ENCODE measurements around the gene PRSS56.

DNA sequence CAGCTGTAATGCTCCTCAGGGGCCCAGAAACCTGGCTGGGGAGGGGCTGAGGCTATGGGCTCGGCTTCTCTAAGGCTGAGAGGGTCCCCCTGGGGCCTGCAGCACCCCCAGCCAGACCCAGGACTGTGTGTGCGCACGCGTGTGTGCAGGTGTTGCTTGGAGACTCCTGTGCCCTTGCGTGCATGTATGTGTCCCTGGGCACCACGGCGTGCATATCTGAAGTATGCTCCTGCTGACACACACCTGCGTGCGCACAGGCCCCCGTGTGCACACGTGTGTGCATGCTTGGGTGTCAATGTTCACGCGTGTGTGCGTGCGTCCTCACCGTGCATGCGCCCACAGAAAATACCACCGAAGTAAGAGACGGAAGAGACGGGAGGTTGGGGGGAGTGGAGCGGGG, 17.7 kb upstream of the PRSS56 start:
- TF ChIP-seq CTCF (IDR thresholded peaks at IDR 0.05) (no peak), POLR2A (IDR thresholded peaks at IDR 0.05) (no peak)

Measured in testis (tissue), 2 donors.